K562 (cell line): ENCODE measurements around the gene PLEKHA8. TPM values are rescaled to one million over a fixed set of nuclear protein-coding genes. Genes with fewer than 3 reads are reported as not detected.

Experiments used
- ARID1B ChIP-seq: fragments of 450-650 bp; IDR thresholded peaks from 2 replicates; pipeline ENCODE4 v1.6.1; 2016; ENCODE audit warnings: antibody characterized with exemption, mild to moderate bottlenecking, inconsistent platforms
- ARID2 ChIP-seq: fragments of 450-650 bp; IDR thresholded peaks from 2 replicates; pipeline ENCODE4 v1.6.1; 2017; ENCODE audit warnings: antibody characterized with exemption, mild to moderate bottlenecking
- ELK1 ChIP-seq: sonication (generic); formaldehyde crosslinking; IDR thresholded peaks from 2 replicates; pipeline ENCODE4 v1.8.1; 2022; ENCODE audit warnings: missing genetic modification reagents
- HBP1 ChIP-seq: fragments of 450-650 bp; formaldehyde crosslinking; IDR thresholded peaks from 2 replicates; pipeline ENCODE4 v1.4.0; 2022; ENCODE audit warnings: missing genetic modification characterization
- HMGXB4 ChIP-seq: sonication (generic); formaldehyde crosslinking; IDR thresholded peaks from 2 replicates; pipeline ENCODE4 v1.8.1; 2023; ENCODE audit warnings: mild to moderate bottlenecking, missing genetic modification reagents
- KAT8 ChIP-seq: fragments of 450-650 bp; IDR thresholded peaks from 2 replicates; pipeline ENCODE4 v1.6.1; 2016; ENCODE audit warnings: low read depth, mild to moderate bottlenecking
- MAZ ChIP-seq, 2 experiments: fragments of 450-650 bp in 1 of 2; sonication (generic) in 1 of 2; formaldehyde crosslinking; IDR thresholded peaks in 1 of 2; conservative IDR thresholded peaks in 1 of 2; 2 replicates each; pipeline versions ENCODE4 v1.4.0 to v1.5.0; 2020; ENCODE audit warnings: mild to moderate bottlenecking in 1 of 2, missing genetic modification reagents in 1 of 2
- MCM2 ChIP-seq: fragments of 450-650 bp; IDR thresholded peaks from 2 replicates; pipeline ENCODE4 v1.6.1; 2017; ENCODE audit warnings: low read depth, mild to moderate bottlenecking
- MLX ChIP-seq, 2 experiments: fragments of 450-650 bp in 1 of 2; sonication (generic) in 1 of 2; formaldehyde crosslinking; conservative IDR thresholded peaks; 2 replicates each; pipeline versions ENCODE4 v1.4.0 to v1.8.1; 2020 to 2022; ENCODE audit warnings: mild to moderate bottlenecking in 1 of 2, missing genetic modification reagents in 1 of 2
- NELFE ChIP-seq: IDR thresholded peaks from 2 replicates; pipeline ENCODE4 v1.6.1; 2011; ENCODE audit warnings: mild to moderate bottlenecking; ENCODE audit not compliant: insufficient read depth, insufficient read length
- NR2F6 ChIP-seq: fragments of 450-650 bp; formaldehyde crosslinking; IDR thresholded peaks from 2 replicates; pipeline ENCODE4 v1.4.0; 2020; ENCODE audit warnings: mild to moderate bottlenecking
- RAD21 ChIP-seq, 2 experiments: fragments of 250-450 bp in 1 of 2; fragments of 450-650 bp in 1 of 2; sonication (Bioruptor Pico) in 1 of 2; formaldehyde crosslinking in 1 of 2; IDR thresholded peaks in 1 of 2; conservative IDR thresholded peaks in 1 of 2; 2 replicates each; pipeline versions ENCODE4 v1.4.0 to v1.8.0; 2020 to 2022; ENCODE audit warnings: mild to moderate bottlenecking in 2 of 2, moderate library complexity in 1 of 2
- RBM34 ChIP-seq: fragments of 200-400 bp; formaldehyde crosslinking; IDR thresholded peaks from 2 replicates; pipeline ENCODE4 v1.6.1; 2018; ENCODE audit warnings: low read length, borderline replicate concordance; ENCODE audit not compliant: insufficient read depth
- SIN3B ChIP-seq: fragments of 450-650 bp; IDR thresholded peaks from 2 replicates; pipeline ENCODE4 v1.6.1; 2017; ENCODE audit warnings: low read depth, mild to moderate bottlenecking, moderate library complexity
- SRSF1 ChIP-seq: fragments of 200-400 bp; formaldehyde crosslinking; IDR thresholded peaks from 2 replicates; pipeline ENCODE4 v1.6.1; 2017; ENCODE audit warnings: mild to moderate bottlenecking, low read depth, low read length, moderate library complexity
- ZBTB11 ChIP-seq, 3 experiments: fragments of 200-800 bp in 1 of 3; fragments of 250-450 bp in 1 of 3; fragments of 450-650 bp in 1 of 3; sonication (Bioruptor Pico) in 1 of 3; sonication (Bioruptor generic) in 1 of 3; formaldehyde crosslinking in 1 of 3; IDR thresholded peaks; 2 replicates each; pipeline versions ENCODE4 v1.6.1 to v1.8.0; 2016 to 2022; ENCODE audit warnings: mild to moderate bottlenecking in 2 of 3, missing genetic modification characterization in 2 of 3, missing compliant biosample characterization in 1 of 3, moderate library complexity in 1 of 3
- ZC3H4 ChIP-seq: sonication (generic); formaldehyde crosslinking; IDR thresholded peaks from 2 replicates; pipeline ENCODE4 v1.9.0; 2021; ENCODE audit warnings: missing genetic modification reagents, borderline replicate concordance
- polyA plus RNA-seq, 8 experiments: library from polyadenylated mRNA; depleted of rRNA in 4 of 8; stranded (reverse) in 5 of 8; unstranded in 3 of 8; fragments of >200 nt; fragmentation: Nextera tagmentation in 2 of 8; fragmentation: Illumina TruSeq in 1 of 8; extraction: Ambion mirVana in 2 of 8; extraction: Trizol in 1 of 8; gene quantifications; 2 replicates each; pipeline versions ENCODE4 v1.2.1 to v1.2.3, GENCODE V29; 2011 to 2014; ENCODE audit warnings: inconsistent platforms in 1 of 8, missing spikeins in 1 of 8
- total RNA-seq, 7 experiments: library from RNA; depleted of rRNA in 6 of 7; stranded (reverse); fragments of >200 nt in 6 of 7; fragmentation: Illumina TruSeq in 2 of 7; extraction: Trizol in 2 of 7; gene quantifications; 2 replicates each; pipeline versions ENCODE4 v1.2.1 to v1.2.3, GENCODE V29; 2011 to 2021; ENCODE audit warnings: low replicate concordance in 1 of 7

The PLEKHA8 gene
- total and polyA plus RNA-seq, 9 of the 15 experiments (the other 6 are each of a cell fraction or from before 2014, with no cell fraction given): 3.2 to 16.3 (median 11.8) TPM

GRCh38 chr7:30026229-30027064, 1.8 kb upstream of the PLEKHA8 start, which contains the start of gene FKBP14 (continued):
- peak in 1 of 3 experiments; percentile 45; a peak in 1 of 6 replicates for TF ChIP-seq ZBTB11 (CRISPR knock-in tag; IDR thresholded peaks at IDR 0.05)
- no peak for TF ChIP-seq NR2F6 (CRISPR knock-in tag)
- TF ChIP-seq ARID2: no peak
- no peak for TF ChIP-seq RBM34
- TF ChIP-seq HBP1 (CRISPR knock-in tag): no peak
- no peak for TF ChIP-seq MLX (CRISPR knock-in tag; conservative IDR thresholded peaks at IDR 0.05)
- no peak for TF ChIP-seq SRSF1
- TF ChIP-seq MAZ (CRISPR knock-in tag; conservative IDR thresholded peaks at IDR 0.05 in 1 of 2, IDR thresholded peaks at IDR 0.05 in 1 of 2): peak; percentile 68 to 91; a peak in 3 of 4 replicates
- 0 out of 2 replicates have a peak, but pooled peaks have one; percentile 25 for TF ChIP-seq SIN3B
- TF ChIP-seq ZC3H4 (CRISPR knock-in tag): no peak
- no peak for TF ChIP-seq NELFE
- peak; percentile 33; the same call in 1 of the 2 replicates for TF ChIP-seq ARID1B
- no peak for TF ChIP-seq KAT8
- no peak for TF ChIP-seq HMGXB4
- no peak for TF ChIP-seq MCM2
- TF ChIP-seq RAD21 (CRISPR knock-in tag; conservative IDR thresholded peaks at IDR 0.05 in 1 of 2, IDR thresholded peaks at IDR 0.05 in 1 of 2): no peak
- TF ChIP-seq ELK1 (CRISPR knock-in tag): no peak
